Retinal pigment epithelial cell (primary cell): ENCODE results near the gene PDE2A.

Experiments used
- DNase-seq: peaks from one replicate; pipeline ENCODE4 v3.0.0-alpha.2; 2010; ENCODE audit warnings: low read depth
- H3K4me3 ChIP-seq: 2 replicates; pipeline ENCODE4 v1.5.1; 2011; ENCODE audit warnings: mild to moderate bottlenecking, low read length, control low read depth, moderate library complexity
- TF ChIP-seq, protein P1 (sequence below): conservative IDR thresholded peaks from 2 replicates; pipeline ENCODE4 v1.5.1; 2011; ENCODE audit warnings: low read depth, low read length, control low read depth, inconsistent platforms

The PDE2A gene

DNA sequence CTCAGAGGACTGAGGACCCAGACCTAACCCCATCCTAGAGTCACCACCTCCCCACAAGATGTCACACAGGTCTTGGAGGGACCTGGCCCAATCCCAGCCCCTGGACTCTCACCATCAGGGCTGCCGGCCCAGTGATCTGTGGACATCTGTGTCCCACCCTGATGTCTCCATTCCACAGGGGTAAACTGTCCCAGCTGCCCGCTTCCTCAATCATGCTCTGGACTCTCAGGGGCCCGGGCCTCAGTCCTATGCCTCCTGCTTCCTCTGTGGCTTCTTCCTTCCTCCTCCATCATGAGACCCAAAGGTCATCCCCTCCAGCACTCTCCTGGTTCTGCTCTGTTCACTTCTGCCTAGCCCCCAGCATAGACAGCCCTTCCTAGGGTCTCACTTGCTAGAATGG lies 45.8 kb upstream of the PDE2A start:
- DNase-seq, result no peak
- TF ChIP-seq, protein P1, sequence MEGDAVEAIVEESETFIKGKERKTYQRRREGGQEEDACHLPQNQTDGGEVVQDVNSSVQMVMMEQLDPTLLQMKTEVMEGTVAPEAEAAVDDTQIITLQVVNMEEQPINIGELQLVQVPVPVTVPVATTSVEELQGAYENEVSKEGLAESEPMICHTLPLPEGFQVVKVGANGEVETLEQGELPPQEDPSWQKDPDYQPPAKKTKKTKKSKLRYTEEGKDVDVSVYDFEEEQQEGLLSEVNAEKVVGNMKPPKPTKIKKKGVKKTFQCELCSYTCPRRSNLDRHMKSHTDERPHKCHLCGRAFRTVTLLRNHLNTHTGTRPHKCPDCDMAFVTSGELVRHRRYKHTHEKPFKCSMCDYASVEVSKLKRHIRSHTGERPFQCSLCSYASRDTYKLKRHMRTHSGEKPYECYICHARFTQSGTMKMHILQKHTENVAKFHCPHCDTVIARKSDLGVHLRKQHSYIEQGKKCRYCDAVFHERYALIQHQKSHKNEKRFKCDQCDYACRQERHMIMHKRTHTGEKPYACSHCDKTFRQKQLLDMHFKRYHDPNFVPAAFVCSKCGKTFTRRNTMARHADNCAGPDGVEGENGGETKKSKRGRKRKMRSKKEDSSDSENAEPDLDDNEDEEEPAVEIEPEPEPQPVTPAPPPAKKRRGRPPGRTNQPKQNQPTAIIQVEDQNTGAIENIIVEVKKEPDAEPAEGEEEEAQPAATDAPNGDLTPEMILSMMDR, result no peak
- H3K4me3 ChIP-seq, result peak overlapping the region; percentile 64

DNA sequence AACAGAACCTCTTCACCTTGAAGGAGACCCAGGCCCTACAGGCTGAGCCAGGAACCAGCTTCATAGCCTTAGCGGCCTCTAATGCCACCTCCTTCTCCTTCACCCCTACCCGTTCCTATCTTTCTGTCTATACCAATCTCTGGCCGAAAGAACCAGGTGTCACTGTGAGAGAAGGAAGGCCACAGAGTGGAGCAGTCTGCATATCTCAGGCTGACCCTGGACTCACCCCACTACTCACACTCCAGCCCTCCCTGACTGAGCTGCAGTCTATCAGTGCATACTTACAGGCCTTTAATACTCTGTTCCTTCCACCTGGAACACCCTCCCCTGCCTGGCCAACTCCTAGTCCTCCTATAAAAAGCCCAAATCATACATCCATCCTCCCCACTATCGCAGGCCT lies 45.3 kb upstream of the PDE2A start:
- DNase-seq, result no peak
- TF ChIP-seq, protein P1, result no peak
- H3K4me3 ChIP-seq, result no peak overlapping the region

DNA sequence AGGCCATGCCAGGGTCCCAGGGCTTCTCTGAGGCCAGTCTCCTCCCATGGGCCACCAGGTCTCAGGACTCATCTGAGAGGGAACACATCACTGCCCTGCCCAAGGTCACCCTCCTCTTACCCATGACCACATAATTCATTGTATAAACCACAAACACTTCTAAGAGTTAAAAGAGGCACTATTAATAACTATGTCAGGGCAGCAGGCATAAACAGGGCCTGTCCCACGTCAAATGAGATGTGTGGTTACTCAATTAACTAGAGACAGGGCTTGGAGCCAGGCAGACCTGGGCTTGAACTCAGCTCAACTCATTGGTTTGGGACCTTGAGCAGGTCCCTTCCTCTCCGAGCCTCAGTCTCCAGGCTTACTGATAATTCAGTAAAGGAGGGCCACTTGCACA lies 44.9 kb upstream of the PDE2A start:
- DNase-seq, result no peak
- TF ChIP-seq, protein P1, result no peak
- H3K4me3 ChIP-seq, result no peak overlapping the region

DNA sequence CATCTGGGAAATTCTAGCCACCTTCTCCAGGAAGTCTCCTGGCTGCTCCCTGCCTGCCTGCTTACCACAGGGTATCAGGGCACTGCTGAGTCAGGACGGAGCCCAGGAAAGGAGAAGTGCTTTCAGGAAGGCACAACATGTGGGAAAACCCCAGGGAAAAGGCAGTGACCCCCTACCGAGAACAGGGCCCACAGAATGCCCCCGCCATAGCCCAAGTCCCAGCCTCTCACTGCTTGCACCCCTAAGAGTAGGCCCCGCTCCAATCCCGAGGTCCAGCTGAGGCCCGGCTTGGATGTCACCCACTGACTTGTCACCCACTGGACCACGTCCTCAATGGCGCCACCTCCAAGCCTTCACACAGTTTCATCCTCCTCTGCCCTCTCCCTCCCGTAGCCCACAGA lies 43.9 kb upstream of the PDE2A start:
- no peak overlapping the region for H3K4me3 ChIP-seq
- TF ChIP-seq, protein P1, result no peak
- no peak for DNase-seq

DNA sequence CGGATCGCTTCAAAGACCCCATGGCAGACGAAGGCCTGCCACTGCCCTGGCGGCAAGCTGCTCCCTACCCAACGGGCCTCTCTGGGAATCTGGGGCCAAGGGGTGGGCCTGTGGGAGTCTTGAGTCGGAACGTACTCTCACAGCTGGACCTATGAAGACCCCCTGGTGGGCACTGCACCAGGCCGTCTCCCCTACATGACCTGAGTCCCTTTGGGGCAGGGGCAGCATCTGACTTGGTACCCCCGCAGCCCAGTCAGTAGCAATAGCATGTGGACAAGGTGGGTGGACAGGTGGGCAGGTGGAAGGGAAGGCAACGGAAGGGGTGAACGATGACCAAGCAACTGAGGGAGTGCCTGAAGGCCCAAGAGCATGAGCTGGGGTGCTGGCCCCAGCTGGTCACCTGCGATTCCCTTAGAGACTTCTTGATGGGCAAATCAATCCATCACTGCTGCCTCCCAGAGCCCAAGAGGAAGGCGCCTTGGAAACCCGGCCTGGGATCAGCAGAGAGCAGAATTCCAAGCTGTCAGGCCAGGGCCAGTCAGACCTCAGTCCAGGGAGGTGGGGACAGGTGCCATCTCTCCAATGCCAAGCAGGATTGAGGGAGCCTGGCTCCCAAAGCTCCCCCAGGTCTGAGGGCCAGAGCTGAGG lies 42.7 kb upstream of the PDE2A start:
- DNase-seq, result no peak
- no peak overlapping the region for H3K4me3 ChIP-seq
- TF ChIP-seq, protein P1, result no peak

DNA sequence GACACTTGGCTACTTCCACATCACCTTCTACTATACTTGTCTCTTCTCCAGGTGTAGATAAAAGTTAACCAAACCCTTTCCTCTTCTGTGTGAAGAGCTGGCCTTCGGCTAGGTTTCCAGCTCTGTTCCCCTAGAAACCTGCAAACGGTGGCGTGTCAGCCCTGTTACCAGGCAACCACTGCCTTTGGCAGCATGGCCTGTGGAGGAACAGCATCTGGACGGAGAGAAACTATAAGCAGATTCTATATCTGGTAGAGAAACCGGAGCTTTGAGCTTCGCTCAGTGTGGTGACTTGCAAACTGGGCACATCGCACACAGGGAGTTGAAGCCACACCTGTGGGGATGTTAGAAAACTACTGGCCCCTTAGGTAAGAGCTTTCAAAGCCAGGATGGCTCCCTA lies 42.1 kb upstream of the PDE2A start:
- TF ChIP-seq, protein P1, result no peak
- no peak overlapping the region for H3K4me3 ChIP-seq
- DNase-seq, result no peak

DNA sequence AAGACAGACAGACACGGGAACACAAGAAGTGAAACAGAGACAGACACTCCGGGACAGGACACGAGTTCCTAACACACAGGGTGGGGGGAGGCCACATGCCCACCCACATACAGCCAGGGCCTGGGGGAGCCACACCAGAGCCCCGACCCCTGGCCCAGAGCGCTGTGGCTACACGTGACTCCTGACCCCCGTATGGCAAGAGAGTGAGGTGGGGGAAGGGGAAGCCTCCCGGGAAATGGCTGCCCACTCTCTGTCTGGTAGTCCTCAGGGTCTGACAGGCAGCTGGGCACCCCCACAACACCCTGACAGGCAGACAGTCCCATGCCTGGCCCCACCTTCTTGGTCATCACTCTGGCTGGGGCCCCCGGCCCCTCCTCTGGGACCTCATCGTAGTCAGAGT lies 38.6 kb upstream of the PDE2A start:
- TF ChIP-seq, protein P1, result no peak
- H3K4me3 ChIP-seq, result no peak overlapping the region

More for the DNA sequence above, 38.6 kb upstream of the PDE2A start:
- no peak for DNase-seq
